ENCODE measurements around the gene EFCAB6.

The EFCAB6 gene

DNA sequence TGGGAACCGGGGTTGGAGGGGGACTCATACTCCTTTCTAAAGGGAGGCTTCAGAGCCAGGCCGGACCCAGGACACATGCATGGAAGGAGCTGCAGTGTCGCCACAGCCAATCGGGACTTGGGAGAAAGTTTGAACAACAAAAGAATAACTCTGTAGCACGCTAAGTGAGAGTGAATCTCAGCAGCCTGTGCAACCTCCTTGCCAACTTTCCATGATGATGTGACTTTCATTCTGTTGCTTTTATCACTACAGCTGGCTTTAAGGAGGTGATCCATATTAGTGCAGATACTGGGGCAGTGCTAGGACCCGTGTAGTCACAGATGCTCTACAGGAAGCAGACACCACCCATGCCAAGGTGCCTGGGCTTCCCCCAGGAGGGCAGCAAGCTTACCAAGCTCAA, 243.0 kb downstream of the EFCAB6 start:
- in situ Hi-C loops (cut with MboI; ENCODE audit: low pct_unique_long_range_greater_than_20kb, low sequenced_read_pairs, unreplicated experiment): no loop called here
- no peak for DNase-seq (ENCODE audit: low spot score)
- no peak for TF ChIP-seq CTCF (IDR thresholded peaks at IDR 0.05; ENCODE audit: extremely low read depth, insufficient read depth, missing control alignments)

GRCh38 chr22:43567691-43568324, 244.3 kb downstream of the EFCAB6 start:
- in situ Hi-C loops (cut with MboI; ENCODE audit: low pct_unique_long_range_greater_than_20kb, low sequenced_read_pairs, unreplicated experiment): no loop called here
- no peak for TF ChIP-seq CTCF (IDR thresholded peaks at IDR 0.05; ENCODE audit: extremely low read depth, insufficient read depth, missing control alignments)
- DNase-seq (ENCODE audit: low spot score): no peak

DNA sequence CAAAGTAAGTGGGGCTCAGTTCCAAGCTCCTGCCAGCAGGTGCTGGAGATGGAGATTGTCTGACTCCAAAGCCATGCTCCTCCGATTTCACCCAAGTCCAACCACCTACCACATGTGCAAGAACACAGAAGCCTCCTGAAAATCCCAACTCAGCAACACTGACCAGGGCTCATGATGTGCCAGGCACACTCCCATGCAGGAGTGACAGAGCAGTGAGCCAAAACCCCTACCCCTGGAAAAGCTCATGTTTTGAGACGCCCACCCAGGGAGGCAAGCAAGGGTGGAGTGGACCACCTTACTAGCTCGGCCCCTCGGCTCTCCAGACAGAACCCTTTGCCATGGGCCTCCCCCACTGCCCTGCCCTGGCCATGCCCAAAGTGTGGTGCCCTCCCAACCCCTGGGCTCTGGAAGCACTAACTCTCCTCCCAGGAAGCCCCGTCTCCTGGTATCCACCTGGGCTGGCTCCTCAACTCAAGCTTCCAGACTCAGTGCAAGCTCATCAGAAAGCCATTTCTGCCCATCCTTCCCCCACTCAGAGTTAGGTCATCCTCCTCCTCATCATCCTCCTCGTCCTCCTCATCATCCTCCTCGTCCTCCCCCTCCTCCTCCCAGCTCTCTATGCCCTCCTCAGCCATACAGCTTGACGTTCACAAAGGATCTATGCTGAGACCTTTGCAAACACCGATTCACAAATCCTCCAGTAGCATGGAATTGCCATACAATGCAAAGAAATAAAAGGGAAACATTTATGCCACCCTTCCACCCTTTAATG, 245.4 kb downstream of the EFCAB6 start:
- TF ChIP-seq CTCF (IDR thresholded peaks at IDR 0.05; ENCODE audit: extremely low read depth, insufficient read depth, missing control alignments): no peak
- no peak for DNase-seq (ENCODE audit: low spot score)

GRCh38 chr22:43566021-43566420, 246.1 kb downstream of the EFCAB6 start:
- no peak for DNase-seq (ENCODE audit: low spot score)
- in situ Hi-C loops (cut with MboI; ENCODE audit: low pct_unique_long_range_greater_than_20kb, low sequenced_read_pairs, unreplicated experiment): no loop called here
- no peak for TF ChIP-seq CTCF (IDR thresholded peaks at IDR 0.05; ENCODE audit: extremely low read depth, insufficient read depth, missing control alignments)

More for the DNA sequence above, 245.4 kb downstream of the EFCAB6 start:
- in situ Hi-C loops (cut with MboI; ENCODE audit: low pct_unique_long_range_greater_than_20kb, low sequenced_read_pairs, unreplicated experiment): no loop called here

GRCh38 chr22:43564859-43565258, 247.2 kb downstream of the EFCAB6 start:
- no peak for DNase-seq (ENCODE audit: low spot score)
- in situ Hi-C loops (cut with MboI; ENCODE audit: low pct_unique_long_range_greater_than_20kb, low sequenced_read_pairs, unreplicated experiment): no loop called here
- no peak for TF ChIP-seq CTCF (IDR thresholded peaks at IDR 0.05; ENCODE audit: extremely low read depth, insufficient read depth, missing control alignments)

GRCh38 chr22:43563571-43563970, 248.5 kb downstream of the EFCAB6 start:
- DNase-seq (ENCODE audit: low spot score): no peak
- in situ Hi-C loops (cut with MboI; ENCODE audit: low pct_unique_long_range_greater_than_20kb, low sequenced_read_pairs, unreplicated experiment): no loop called here
- TF ChIP-seq CTCF (IDR thresholded peaks at IDR 0.05; ENCODE audit: extremely low read depth, insufficient read depth, missing control alignments): no peak
